NCI-H526 (cell line): ENCODE data around the gene ACSL5.

Experiments used
- DNase-seq, 2 experiments: peaks; one replicate each; lab custom pipeline; 2025; lab: John Stamatoyannopoulos, UW

Gene ACSL5

GRCh38 chr10:112373912-112374338, at the start of gene ACSL5:
Gene ACSL5 (plus strand): TSS chr10:112374116. CDS start chr10:112394947, 20,831 bp downstream.
- no peak for DNase-seq

- DNase-seq: no peak
Observed at GRCh38 chr10:112327678-112328077, 46.2 kb upstream of the ACSL5 start.

DNA sequence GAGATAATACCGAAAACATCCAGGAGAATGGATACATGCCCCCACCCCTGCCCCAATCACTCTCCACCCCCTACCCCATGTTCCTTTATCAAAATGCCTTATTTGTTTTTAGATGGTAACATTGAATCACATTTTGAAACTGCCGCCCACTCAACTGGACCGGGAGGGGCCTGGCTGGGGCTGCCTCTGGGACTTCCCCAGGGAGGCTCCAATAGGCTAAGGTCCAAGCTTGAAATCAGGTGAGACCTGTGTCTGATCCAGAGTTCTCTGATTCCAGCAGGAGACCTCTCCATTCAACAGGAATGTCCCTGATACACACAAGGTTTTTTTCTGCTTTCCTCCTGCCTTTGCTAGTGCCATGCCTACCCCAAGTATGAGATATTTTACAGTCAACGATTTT, 43.8 kb upstream of the ACSL5 start:
- no peak for DNase-seq

- no peak for DNase-seq
Observed at GRCh38 chr10:112330607-112331160, 43.2 kb upstream of the ACSL5 start.

DNA sequence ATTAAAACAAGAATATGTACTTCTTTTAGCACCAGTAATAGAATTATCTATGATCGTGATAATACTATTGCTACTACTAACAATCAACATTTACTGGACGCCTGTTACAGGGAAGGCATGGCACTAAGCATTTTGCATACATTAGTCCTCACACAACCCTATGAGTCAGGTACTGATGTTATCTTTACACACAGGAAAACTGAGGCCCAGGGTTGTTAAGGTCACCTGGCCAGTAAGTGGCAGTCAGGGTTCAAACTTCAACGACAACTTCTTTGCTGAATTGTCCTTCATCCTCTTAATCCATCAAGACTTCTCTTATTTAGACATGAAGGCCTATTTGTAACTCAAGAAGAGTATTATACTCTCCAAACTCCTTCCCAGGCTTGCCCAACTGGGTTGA, 41.9 kb upstream of the ACSL5 start:
- no peak for DNase-seq

GRCh38 chr10:112332509-112333228, 41.2 kb upstream of the ACSL5 start:
- no peak for DNase-seq

- no peak for DNase-seq
Observed at GRCh38 chr10:112333452-112333851, 40.5 kb upstream of the ACSL5 start.

DNA sequence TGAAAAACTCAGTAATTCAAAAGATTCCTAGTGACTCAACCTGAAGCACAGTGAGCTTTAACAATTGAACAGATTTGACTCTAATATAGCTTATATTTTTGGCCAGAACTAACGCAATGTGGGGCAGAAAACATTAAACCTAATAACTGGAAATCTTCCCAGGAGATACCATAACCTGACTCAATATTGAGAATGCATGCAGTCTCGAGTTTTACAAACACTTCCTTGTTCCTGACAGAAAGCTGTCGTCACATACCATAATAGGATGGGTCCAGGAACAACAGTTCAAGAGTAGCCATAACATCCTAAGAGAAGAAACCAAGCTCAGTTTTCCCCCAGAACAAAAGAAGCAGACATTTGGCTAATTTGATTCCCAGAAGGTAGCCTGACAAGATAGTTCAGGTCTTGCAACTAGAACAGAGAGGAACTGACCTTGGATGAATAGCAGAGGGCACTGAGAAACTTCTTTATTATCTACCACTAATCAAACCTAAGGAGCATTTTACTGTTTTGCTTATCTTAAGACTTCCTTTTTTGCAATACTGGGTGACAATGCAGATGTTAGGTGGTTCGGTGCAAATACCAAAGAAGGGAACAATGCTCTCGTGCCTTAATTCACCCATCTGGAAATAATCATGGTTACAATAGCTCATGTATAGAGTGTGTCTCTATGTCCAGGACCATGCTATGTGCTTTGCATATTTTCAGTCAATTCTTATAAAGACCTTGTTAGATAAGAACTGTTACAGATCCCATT, 38.6 kb upstream of the ACSL5 start:
- DNase-seq: no peak

- DNase-seq: no peak
Observed at GRCh38 chr10:112335868-112336265, 38.0 kb upstream of the ACSL5 start.

DNA sequence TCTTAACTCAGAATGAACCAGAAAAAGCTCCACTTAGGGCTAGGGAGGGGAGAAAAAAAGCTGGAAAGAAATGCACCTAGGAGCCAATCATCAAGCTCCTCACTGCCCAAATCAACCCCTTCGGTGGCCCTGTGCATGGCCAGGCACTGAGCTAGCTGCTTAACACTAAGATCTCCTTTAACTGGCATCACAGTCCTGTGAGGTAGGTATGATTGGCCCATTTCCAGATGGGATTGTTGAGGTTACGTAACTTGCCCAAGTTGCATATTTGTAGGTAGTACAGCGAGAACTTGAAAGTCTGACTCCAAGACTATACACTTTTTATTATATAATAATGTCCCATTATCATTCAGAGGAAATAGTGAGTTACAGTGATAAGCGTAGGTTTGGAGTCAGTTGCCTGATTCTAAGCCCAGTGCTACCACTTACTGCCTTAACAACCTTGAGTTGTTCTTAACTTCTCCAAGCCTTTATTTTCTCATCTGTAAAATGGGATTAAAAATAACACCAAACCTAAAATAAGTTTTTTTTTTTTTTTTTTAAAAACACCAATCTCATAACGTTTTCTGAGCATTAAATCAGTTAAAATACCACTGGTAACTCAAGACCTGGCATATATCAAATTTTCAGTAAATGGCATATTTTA, 37.2 kb upstream of the ACSL5 start:
- DNase-seq: no peak

- no peak for DNase-seq
Observed at GRCh38 chr10:112338957-112339356, 35.0 kb upstream of the ACSL5 start.

GRCh38 chr10:112340601-112341000, 33.3 kb upstream of the ACSL5 start:
- no peak for DNase-seq

DNA sequence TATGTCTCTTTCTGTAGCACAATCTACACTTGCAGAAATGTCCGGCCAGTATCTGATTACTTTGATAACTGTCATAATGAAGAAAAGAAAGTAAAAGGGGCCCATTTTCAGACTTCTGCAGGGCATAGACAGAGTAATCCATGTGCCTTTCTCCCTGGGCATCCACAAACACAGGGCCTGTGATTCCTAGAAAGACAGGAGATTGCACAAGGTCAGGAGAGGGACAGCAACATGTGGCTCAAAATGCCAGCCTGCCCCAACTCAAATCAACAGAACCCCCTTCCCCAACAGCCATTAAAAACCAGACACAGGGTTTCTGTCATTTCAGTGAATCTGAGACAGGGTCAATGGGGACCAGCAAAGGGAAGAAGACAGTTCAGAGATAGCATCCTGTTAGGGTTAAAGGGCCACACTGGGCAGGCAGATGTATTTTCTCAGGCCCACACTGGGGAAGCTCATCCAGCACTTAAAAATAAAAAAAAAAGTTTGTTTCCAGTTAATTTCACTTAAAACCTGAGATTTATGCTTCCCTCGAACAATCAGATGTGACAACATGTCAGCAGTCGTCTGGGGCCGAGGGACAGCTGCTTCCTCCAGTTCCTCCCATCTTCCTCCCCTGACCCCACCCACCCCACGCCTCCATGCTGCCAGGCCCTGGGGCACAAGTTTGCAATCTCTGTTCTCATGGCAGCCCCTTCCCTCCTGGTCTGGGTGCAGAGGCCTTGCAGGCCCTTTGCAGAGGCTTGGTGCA, 30.7 kb upstream of the ACSL5 start:
- DNase-seq: no peak

DNA sequence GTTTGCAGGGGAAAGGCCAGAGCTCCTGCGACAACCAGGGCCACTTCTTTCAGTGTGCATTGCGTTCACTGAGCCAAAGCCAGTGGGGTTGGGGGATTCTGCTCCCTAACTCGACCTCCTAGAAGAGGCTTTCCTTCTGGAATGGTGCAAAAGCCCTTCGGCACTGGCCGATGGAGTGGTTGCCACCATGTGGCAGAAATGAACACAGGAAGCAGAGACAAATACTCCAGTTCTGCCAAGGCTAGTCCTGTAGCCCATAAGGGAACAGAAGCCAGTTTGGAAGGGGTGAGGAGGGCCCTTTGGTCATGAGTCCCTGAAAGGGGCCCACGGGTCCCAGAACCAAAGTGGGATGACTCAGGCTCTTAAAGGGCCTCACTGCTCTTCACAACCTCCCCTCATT, 29.7 kb upstream of the ACSL5 start:
- DNase-seq: no peak

- no peak for DNase-seq
Observed at GRCh38 chr10:112345202-112345601, 28.7 kb upstream of the ACSL5 start.

GRCh38 chr10:112345743-112346142, 28.2 kb upstream of the ACSL5 start:
- DNase-seq: no peak

- DNase-seq: no peak
Observed at GRCh38 chr10:112346774-112347173, 27.1 kb upstream of the ACSL5 start.

DNA sequence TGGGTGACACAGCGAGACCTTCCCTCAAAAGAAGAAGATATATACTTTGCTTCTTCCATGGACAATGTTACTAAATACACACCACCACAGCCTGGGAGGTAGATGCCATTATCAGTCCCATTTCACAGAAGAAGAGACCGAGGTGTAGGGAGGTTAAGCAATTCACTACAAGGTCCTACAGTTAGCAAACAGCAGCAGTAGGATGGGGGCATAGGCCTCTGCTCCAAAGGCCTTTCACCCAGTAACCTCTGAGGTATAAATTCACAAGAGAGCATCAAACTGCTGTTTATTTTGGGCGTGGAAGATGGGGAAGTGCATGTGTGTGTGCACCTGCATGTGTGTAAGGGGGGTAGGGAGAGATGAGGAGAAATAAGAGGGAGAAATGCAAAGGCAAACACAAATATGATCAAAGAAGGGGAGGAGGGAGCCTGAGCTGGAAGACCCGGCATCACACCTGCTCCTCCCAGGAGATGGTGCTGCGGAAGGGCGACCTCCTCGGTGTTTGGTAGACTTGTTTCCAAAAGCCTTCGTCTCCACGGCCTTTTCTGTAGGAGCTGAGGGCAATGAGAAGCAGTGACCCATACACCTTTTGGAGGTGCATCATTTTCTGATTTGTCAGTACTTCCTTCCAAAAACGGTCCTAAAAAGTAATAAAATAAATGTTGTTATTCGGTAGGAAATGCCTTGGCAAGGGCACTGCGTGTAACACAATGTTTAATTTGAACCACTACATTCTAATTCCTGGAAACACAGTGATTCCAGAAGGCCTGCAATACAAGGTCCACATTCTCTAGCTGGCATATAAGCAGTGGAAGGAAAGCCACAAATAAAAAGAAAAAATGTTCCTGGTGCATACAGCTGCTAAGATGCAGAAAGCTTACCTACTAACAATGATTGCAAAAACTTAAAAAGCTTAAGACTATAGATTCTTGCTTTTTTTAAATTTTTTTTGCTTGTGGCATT, 25.9 kb upstream of the ACSL5 start:
- DNase-seq: no peak

- DNase-seq: no peak
Observed at GRCh38 chr10:112348759-112349158, 25.2 kb upstream of the ACSL5 start.

DNA sequence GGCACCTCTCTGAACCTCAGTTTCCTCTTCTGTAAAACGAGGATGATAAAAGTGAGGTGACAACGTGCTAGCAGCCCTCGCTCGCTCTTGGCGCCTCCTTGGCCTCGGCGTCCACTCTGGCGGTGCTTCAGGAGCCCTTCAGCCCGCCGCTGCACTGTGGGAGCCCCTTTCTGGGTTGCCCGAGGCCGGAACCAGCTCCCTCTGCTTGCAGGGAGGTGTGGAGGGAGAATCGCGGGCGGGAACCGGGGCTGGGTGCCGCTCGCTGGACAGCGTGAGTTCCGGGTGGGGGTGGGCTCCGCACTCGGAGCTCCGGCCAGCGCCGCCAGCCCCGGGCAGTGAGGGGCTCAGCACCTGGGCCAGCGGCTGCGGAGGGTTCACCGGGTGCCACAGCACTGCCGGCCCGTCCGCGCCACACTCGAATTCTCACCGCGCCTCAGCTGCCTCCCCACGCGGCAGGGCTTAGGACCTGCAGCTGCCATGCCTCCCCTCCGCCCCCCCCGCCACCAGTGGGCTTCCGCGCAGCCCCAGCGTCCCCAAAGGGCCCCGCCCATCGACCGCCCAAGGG, 24.3 kb upstream of the ACSL5 start:
- no peak for DNase-seq
